SK-N-SH (cell line): ENCODE measurements around the gene ENTPD6. TPM values are rescaled to one million over a fixed set of nuclear protein-coding genes. Genes with fewer than 3 reads are reported as not detected.

ENCODE experiments used
- CTCF ChIA-PET: fragments of 300-600, 350-600 bp; formaldehyde crosslinking; extraction: SDS; loops from one replicate; lab custom pipeline; 2021; lab: Yijun Ruan, JAX
- POLR2A ChIA-PET: fragments of 350-600 bp; sonication (Branson Sonifier 250); formaldehyde crosslinking; extraction: SDS; loops from one replicate; lab custom pipeline; 2020; ENCODE audit warnings: antibody characterized with exemption, inconsistent platforms; lab: Yijun Ruan, JAX
- DNase-seq: peaks from one replicate; pipeline ENCODE4 v3.0.0; 2012
- H2AFZ ChIP-seq: fragments of 200-600 bp; sonication (generic); 2 replicates; pipeline ENCODE4 v1.8.1; 2016; ENCODE audit warnings: antibody characterized with exemption, mild to moderate bottlenecking, low read depth
- H3F3A ChIP-seq: fragments of 200-600 bp; sonication (generic); replicated peaks from 2 replicates; pipeline ENCODE3; 2016; ENCODE audit warnings: antibody characterized with exemption, mild to moderate bottlenecking; ENCODE audit not compliant: insufficient read depth
- H3K27ac ChIP-seq, 2 experiments: fragments of 200-500 bp in 1 of 2; fragments of 200-600 bp in 1 of 2; sonication (Bioruptor generic) in 1 of 2; sonication (generic), shearing (Covaris generic) in 1 of 2; 2 replicates each; pipeline versions ENCODE4 v1.5.1 to v1.6.1; 2014 to 2016; ENCODE audit warnings: low read depth in 2 of 2, inconsistent platforms in 1 of 2, low read length in 1 of 2, mild to moderate bottlenecking in 1 of 2, mixed read lengths in 1 of 2
- H3K27me3 ChIP-seq: fragments of 200-600 bp; sonication (generic), shearing (Covaris generic); 2 replicates; pipeline ENCODE4 v1.6.1; 2016; ENCODE audit warnings: mixed run types; ENCODE audit not compliant: insufficient read depth
- H3K36me3 ChIP-seq, 2 experiments: fragments of 200-500 bp in 1 of 2; fragments of 200-600 bp in 1 of 2; sonication (Bioruptor generic) in 1 of 2; sonication (generic) in 1 of 2; replicated peaks in 1 of 2; 2 replicates each; pipeline versions ENCODE3 to v1.5.1; 2014 to 2016; ENCODE audit warnings: low read length in 1 of 2, mild to moderate bottlenecking in 1 of 2; ENCODE audit not compliant: insufficient read depth in 2 of 2, control insufficient read depth in 1 of 2
- H3K4me1 ChIP-seq, 2 experiments: fragments of 200-500 bp in 1 of 2; fragments of 200-600 bp in 1 of 2; sonication (Bioruptor generic) in 1 of 2; sonication (generic), shearing (Covaris generic) in 1 of 2; 2 replicates each; pipeline versions ENCODE4 v1.5.1 to v1.6.1; 2014 to 2016; ENCODE audit warnings: low read depth in 1 of 2, low read length in 1 of 2, mixed run types in 1 of 2; ENCODE audit not compliant: insufficient read depth in 2 of 2, control insufficient read depth in 1 of 2
- H3K4me2 ChIP-seq: fragments of 200-600 bp; sonication (generic), shearing (Covaris generic); 2 replicates; pipeline ENCODE4 v1.6.1; 2017; ENCODE audit warnings: mixed run types
- H3K4me3 ChIP-seq, 2 experiments: fragments of 200-500 bp in 1 of 2; fragments of 200-600 bp in 1 of 2; sonication (Bioruptor generic) in 1 of 2; sonication (generic), shearing (Covaris generic) in 1 of 2; 2 replicates each; pipeline versions ENCODE4 v1.5.1 to v1.8.1; 2014 to 2016; ENCODE audit warnings: low read depth in 2 of 2, inconsistent platforms in 1 of 2, low read length in 1 of 2, mild to moderate bottlenecking in 1 of 2, mixed read lengths in 1 of 2, moderate library complexity in 1 of 2
- H3K79me2 ChIP-seq: fragments of 200-600 bp; sonication (generic); 2 replicates; pipeline ENCODE4 v1.8.1; 2017; ENCODE audit warnings: mild to moderate bottlenecking; ENCODE audit not compliant: insufficient read depth
- H3K9ac ChIP-seq: fragments of 200-600 bp; sonication (generic); 2 replicates; pipeline ENCODE4 v1.6.1; 2017; ENCODE audit warnings: mixed run types
- H3K9me2 ChIP-seq: fragments of 200-600 bp; sonication (generic); 2 replicates; pipeline ENCODE4 v1.6.1; 2017; ENCODE audit warnings: mixed run types
- H3K9me3 ChIP-seq: fragments of 200-600 bp; sonication (generic); 2 replicates; pipeline ENCODE4 v1.6.1; 2017; ENCODE audit warnings: mixed run types, mild to moderate bottlenecking, moderate library complexity
- H4K20me1 ChIP-seq: fragments of 200-600 bp; sonication (generic); 2 replicates; pipeline ENCODE4 v1.6.1; 2017; ENCODE audit warnings: mild to moderate bottlenecking, mixed run types; ENCODE audit not compliant: insufficient read depth
- EP300 ChIP-seq, 2 experiments: IDR thresholded peaks; 2 replicates each; pipeline versions ENCODE4 v1.4.0 to v1.6.1; 2012; ENCODE audit warnings: borderline replicate concordance in 1 of 2, low read depth in 1 of 2, low read length in 1 of 2
- EZH2phosphoT487 ChIP-seq: fragments of 200-600 bp; sonication (generic); IDR thresholded peaks from 2 replicates; pipeline ENCODE4 v1.6.1; 2017; ENCODE audit warnings: low read depth, mixed run types, mild to moderate bottlenecking, antibody characterized with exemption, moderate library complexity, borderline replicate concordance
- IRF3 ChIP-seq: fragments of 150-350 bp; IDR thresholded peaks from 2 replicates; pipeline ENCODE4 v1.6.1; 2016; ENCODE audit warnings: mild to moderate bottlenecking, low read depth, low read length
- JUND ChIP-seq: IDR thresholded peaks from 2 replicates; pipeline ENCODE4 v1.4.0; 2012
- MXI1 ChIP-seq: IDR thresholded peaks from 2 replicates; pipeline ENCODE4 v1.6.1; 2012; ENCODE audit warnings: mild to moderate bottlenecking, low read depth, low read length, improper control_type of control experiment
- NFIC ChIP-seq: IDR thresholded peaks from 2 replicates; pipeline ENCODE4 v1.4.0; 2012; ENCODE audit warnings: borderline replicate concordance
- PBX3 ChIP-seq: IDR thresholded peaks from 2 replicates; pipeline ENCODE4; 2012
- RFX5 ChIP-seq: IDR thresholded peaks from 2 replicates; pipeline ENCODE4 v1.6.1; 2012; ENCODE audit warnings: mild to moderate bottlenecking, improper control_type of control experiment, low read length
- TAF1 ChIP-seq: IDR thresholded peaks from 2 replicates; pipeline ENCODE4 v1.6.1; 2012; ENCODE audit warnings: low read depth, mild to moderate bottlenecking, low read length, moderate library complexity, borderline replicate concordance
- TCF12 ChIP-seq: IDR thresholded peaks from 2 replicates; pipeline ENCODE4 v1.4.0; 2012
- USF1 ChIP-seq: IDR thresholded peaks from 2 replicates; pipeline ENCODE4 v1.4.0; 2012; ENCODE audit warnings: low read depth, borderline replicate concordance
- USF2 ChIP-seq: fragments of 150-350 bp; IDR thresholded peaks from 2 replicates; pipeline ENCODE4 v1.6.1; 2017; ENCODE audit warnings: antibody characterized with exemption, low read length, low read depth, borderline replicate concordance
- YY1 ChIP-seq: IDR thresholded peaks from 2 replicates; pipeline ENCODE4 v1.4.0; 2012; ENCODE audit warnings: low read depth, mild to moderate bottlenecking
- ZBTB33 ChIP-seq: IDR thresholded peaks from 2 replicates; pipeline ENCODE4 v1.4.0; 2012; ENCODE audit warnings: low read depth, borderline replicate concordance
- WGBS: methylation state at CpG from one replicate; pipeline ENCODE4 v1.1.6; 2017; ENCODE audit warnings: low lambda C conversion rate; 5-methylcytosine and 5-hydroxymethylcytosine counted together
- polyA plus RNA-seq, 3 experiments: library from polyadenylated mRNA; depleted of rRNA; stranded (reverse); fragments of >200 nt; gene quantifications; 2 replicates each; pipeline ENCODE4 v1.2.3, GENCODE V29; 2012

The ENTPD6 gene
- polyA plus RNA-seq, 1 of the 3 experiments (the other 2 are of a cell fraction): 76.1 TPM

- POLR2A ChIA-PET: no interaction called here
These were observed 60.8 kb downstream of the ENTPD6 start for GRCh38 chr20:25256226-25256859.

More at GRCh38 chr20:25256226-25256859, 60.8 kb downstream of the ENTPD6 start:
- H3K4me2 ChIP-seq: no peak overlapping the region
- peak; percentile 4 for DNase-seq
- H2AFZ ChIP-seq: no peak overlapping the region
- CTCF ChIA-PET: interaction anchor here (1.1 to 2.9 kb wide), 4 partner anchors 38 to 261 kb away, joined by 3 to 16 read pairs (median 10); no protein-coding TSS in a partner anchor
- no peaks in the 10 kb centered on the region for H3K9me3 ChIP-seq
- WGBS: 98% methylated on average over 5 of the region's 5 CpGs
- no peaks in the 10 kb centered on the region for H3K9me2 ChIP-seq
- no peaks in the 10 kb centered on the region for H3K27me3 ChIP-seq
- peaks cover 77% of the 10 kb centered on the region for H4K20me1 ChIP-seq
- H3K36me3 ChIP-seq: peaks cover 18 to 30% of the 10 kb centered on the region in 2 experiments
- no peak overlapping the region for H3K27ac ChIP-seq
- H3K79me2 ChIP-seq: peaks cover 90% of the 10 kb centered on the region
- no peak for TF ChIP-seq JUND
- no peak for TF ChIP-seq MXI1
- TF ChIP-seq TAF1: no peak
- no peak for TF ChIP-seq NFIC
- TF ChIP-seq PBX3: no peak
- no peak for TF ChIP-seq IRF3
- no peak for TF ChIP-seq EZH2phosphoT487
- TF ChIP-seq YY1: no peak
- TF ChIP-seq RFX5: no peak
- no peak for TF ChIP-seq EP300 (IDR thresholded peaks at IDR 0.05; ENCODE audit: borderline replicate concordance in 1 of 2, low read depth in 1 of 2, low read length in 1 of 2)
- TF ChIP-seq ZBTB33: no peak
- TF ChIP-seq TCF12: no peak
- no peak for TF ChIP-seq USF1
- TF ChIP-seq USF2: no peak
- TF ChIP-seq, all 33 proteins: peak for 0
- no peak overlapping the region for H3K9ac ChIP-seq
- H3K4me1 ChIP-seq: peaks cover 0 to 47% of the 10 kb centered on the region in 2 experiments; a peak in 3 of 4 replicates
- H3K4me3 ChIP-seq: no peak overlapping the region
- no peaks in the 10 kb centered on the region for H3F3A ChIP-seq
